H1 (cell line): Measurements from ENCODE around the gene ARHGEF1. TPM values are rescaled to one million over a fixed set of nuclear protein-coding genes. Genes with fewer than 3 reads are reported as not detected.

Experiments
- CTCF ChIA-PET: fragments of 300-600 bp; sonication (Branson Sonifier 250); formaldehyde crosslinking; loops from one replicate; lab custom pipeline; 2021; ENCODE audit not compliant: partially characterized antibody; lab: Charles Lee
- POLR2A ChIA-PET: fragments of 300-600 bp; sonication (Branson Sonifier 250); formaldehyde crosslinking; loops from one replicate; lab custom pipeline; 2021; ENCODE audit warnings: inconsistent platforms; ENCODE audit not compliant: partially characterized antibody; lab: Charles Lee
- DNase-seq, 2 experiments: peaks; one replicate each; pipeline versions ENCODE4 v3.0.0 to v3.0.0-alpha.2; 2010 to 2022; ENCODE audit warnings: low spot score in 2 of 2, low read depth in 1 of 2, mixed read lengths in 1 of 2
- FAIRE-seq: peaks from 2 replicates; lab custom pipeline; 2011; peaks lifted over from hg19 to GRCh38; lab: Jason Lieb, UNC
- H2AFZ ChIP-seq: 2 replicates; pipeline ENCODE4 v1.8.1; 2012; ENCODE audit warnings: low read length, inconsistent platforms
- H2AK5ac ChIP-seq: 2 replicates; pipeline ENCODE4 v1.6.1; 2013; ENCODE audit warnings: low read depth, low read length
- H2BK120ac ChIP-seq: replicated peaks from 2 replicates; pipeline ENCODE3; 2013; ENCODE audit warnings: low read depth, low read length, inconsistent platforms
- H2BK12ac ChIP-seq: 2 replicates; pipeline ENCODE4 v1.6.1; 2013; ENCODE audit warnings: low read depth, low read length
- H2BK15ac ChIP-seq: 2 replicates; pipeline ENCODE4 v1.6.1; 2013; ENCODE audit warnings: low read length
- H2BK20ac ChIP-seq: 2 replicates; pipeline ENCODE4 v1.6.1; 2013; ENCODE audit warnings: low read length
- H2BK5ac ChIP-seq: 2 replicates; pipeline ENCODE4 v1.6.1; 2013; ENCODE audit warnings: low read depth, low read length
- H3K14ac ChIP-seq: 2 replicates; pipeline ENCODE4 v1.6.1; 2013; ENCODE audit warnings: inconsistent platforms; ENCODE audit not compliant: insufficient read length
- H3K18ac ChIP-seq: 2 replicates; pipeline ENCODE4 v1.6.1; 2013; ENCODE audit warnings: low read length; ENCODE audit errors: extremely low read depth
- H3K23ac ChIP-seq: 2 replicates; pipeline ENCODE4 v1.6.1; 2013; ENCODE audit warnings: inconsistent platforms; ENCODE audit not compliant: insufficient read length
- H3K23me2 ChIP-seq: 2 replicates; pipeline ENCODE4 v1.6.1; 2013; ENCODE audit warnings: low read depth, low read length
- H3K27ac ChIP-seq: 2 replicates; pipeline ENCODE4 v1.6.1; 2011; ENCODE audit warnings: low read depth, low read length, inconsistent platforms
- H3K27me3 ChIP-seq, 4 experiments: replicated peaks in 1 of 4; 1 replicate in 1 of 4; 2 replicates in 3 of 4; pipeline versions ENCODE4 v1.6.1 to v1.8.1; 2011 to 2013; ENCODE audit warnings: low read length in 3 of 4, mild to moderate bottlenecking in 3 of 4, inconsistent platforms in 2 of 4, mixed read lengths in 2 of 4, moderate library complexity in 1 of 4; ENCODE audit not compliant: control insufficient read depth in 3 of 4, insufficient read depth in 3 of 4; ENCODE audit errors: extremely low read depth in 1 of 4
- H3K36me3 ChIP-seq, 4 experiments: 2 replicates each; pipeline versions ENCODE4 v1.6.1 to v1.8.1; 2011 to 2013; ENCODE audit warnings: mild to moderate bottlenecking in 4 of 4, low read length in 3 of 4, moderate library complexity in 2 of 4, control low read depth in 1 of 4, inconsistent platforms in 1 of 4; ENCODE audit not compliant: insufficient read depth in 4 of 4, control insufficient read depth in 2 of 4
- H3K4ac ChIP-seq: replicated peaks from 2 replicates; pipeline ENCODE3; 2013; ENCODE audit warnings: low read length, low read depth, mixed read lengths, inconsistent platforms; ENCODE audit not compliant: insufficient read length
- H3K4me1 ChIP-seq, 4 experiments: replicated peaks in 1 of 4; 1 replicate in 1 of 4; 2 replicates in 3 of 4; pipeline versions ENCODE4 v1.6.1 to v1.8.1; 2011 to 2013; ENCODE audit warnings: low read length in 3 of 4, inconsistent platforms in 2 of 4, mixed read lengths in 1 of 4; ENCODE audit not compliant: insufficient read depth in 4 of 4, control insufficient read depth in 3 of 4
- H3K4me2 ChIP-seq, 2 experiments: 2 replicates each; pipeline versions ENCODE4 v1.6.1 to v1.8.1; 2011 to 2013; ENCODE audit warnings: low read depth in 2 of 2, low read length in 2 of 2, control low read depth in 1 of 2, inconsistent platforms in 1 of 2, mild to moderate bottlenecking in 1 of 2; ENCODE audit not compliant: insufficient read depth in 1 of 2
- H3K4me3 ChIP-seq, 4 experiments: fragments of 200-600, 300-600 bp in 1 of 4; sonication (generic), shearing (Covaris generic), sonication (Bioruptor Twin) in 1 of 4; 2 replicates each; pipeline versions ENCODE4 v1.5.1 to v1.8.1; 2011 to 2016; ENCODE audit warnings: low read length in 4 of 4, low read depth in 3 of 4, control low read depth in 2 of 4, inconsistent platforms in 2 of 4, mild to moderate bottlenecking in 2 of 4, mixed read lengths in 1 of 4, moderate library complexity in 1 of 4; ENCODE audit not compliant: insufficient read depth in 2 of 4; ENCODE audit errors: extremely low read depth in 1 of 4
- H3K56ac ChIP-seq: replicated peaks from 2 replicates; pipeline ENCODE3; 2013; ENCODE audit warnings: low read depth, mild to moderate bottlenecking, mixed read lengths, low read length, inconsistent platforms; ENCODE audit not compliant: insufficient read length
- H3K79me1 ChIP-seq: 2 replicates; pipeline ENCODE4 v1.6.1; 2013; ENCODE audit warnings: low read depth, low read length, control low read depth
- H3K79me2 ChIP-seq, 2 experiments: 2 replicates each; pipeline versions ENCODE4 v1.6.1 to v1.8.1; 2012 to 2013; ENCODE audit warnings: low read length in 2 of 2, mild to moderate bottlenecking in 2 of 2, inconsistent platforms in 1 of 2; ENCODE audit not compliant: insufficient read depth in 2 of 2, control insufficient read depth in 1 of 2
- H3K9ac ChIP-seq, 4 experiments: replicated peaks in 1 of 4; 1 replicate in 1 of 4; 2 replicates in 3 of 4; pipeline versions ENCODE4 v1.6.1 to v1.8.1; 2011 to 2013; ENCODE audit warnings: low read depth in 3 of 4, low read length in 3 of 4, control low read depth in 2 of 4, mild to moderate bottlenecking in 2 of 4, moderate library complexity in 2 of 4, inconsistent platforms in 1 of 4; ENCODE audit errors: extremely low read depth in 1 of 4
- H3K9me3 ChIP-seq, 2 experiments: 2 replicates each; pipeline versions ENCODE4 v1.6.1 to v1.8.1; 2012 to 2013; ENCODE audit warnings: mild to moderate bottlenecking in 2 of 2, moderate library complexity in 2 of 2, control low read depth in 1 of 2, inconsistent platforms in 1 of 2, low read depth in 1 of 2, low read length in 1 of 2, mixed read lengths in 1 of 2; ENCODE audit not compliant: insufficient read depth in 2 of 2
- H4K20me1 ChIP-seq, 2 experiments: replicated peaks in 1 of 2; 2 replicates each; pipeline versions ENCODE3 to v1.8.1; 2011 to 2013; ENCODE audit warnings: inconsistent platforms in 2 of 2, low read length in 2 of 2, mild to moderate bottlenecking in 1 of 2; ENCODE audit not compliant: insufficient read depth in 2 of 2, control insufficient read depth in 1 of 2
- H4K5ac ChIP-seq: 2 replicates; pipeline ENCODE4 v1.6.1; 2013; ENCODE audit warnings: low read length, low read depth, mixed read lengths, inconsistent platforms; ENCODE audit not compliant: insufficient read length
- H4K8ac ChIP-seq: 2 replicates; pipeline ENCODE4 v1.8.0; 2013; ENCODE audit warnings: mild to moderate bottlenecking, moderate library complexity, low read length, inconsistent platforms; ENCODE audit not compliant: insufficient read depth; ENCODE audit errors: extremely low read depth
- H4K91ac ChIP-seq: replicated peaks from 2 replicates; pipeline ENCODE3; 2013; ENCODE audit warnings: low read length, mixed read lengths, inconsistent platforms; ENCODE audit not compliant: insufficient read length
- ASH2L ChIP-seq: fragments of 200-600, 300-600 bp; sonication (generic); IDR thresholded peaks from one replicate; pipeline ENCODE4 v1.7.1; 2017; ENCODE audit warnings: low read length
- BRCA1 ChIP-seq: IDR thresholded peaks from 2 replicates; pipeline ENCODE4 v1.6.1; 2012; ENCODE audit warnings: low read depth, low read length, improper control_type of control experiment
- EZH2 ChIP-seq: fragments of 200-600 bp; sonication (generic); IDR thresholded peaks from 2 replicates; pipeline ENCODE4 v1.7.1; 2012; ENCODE audit warnings: low read depth, mild to moderate bottlenecking, moderate library complexity, low read length, inconsistent platforms; ENCODE audit not compliant: severe bottlenecking
- GABPA ChIP-seq: IDR thresholded peaks from 2 replicates; pipeline ENCODE4 v1.6.1; 2011; ENCODE audit warnings: mild to moderate bottlenecking, low read length, moderate library complexity, borderline replicate concordance; ENCODE audit not compliant: insufficient read depth
- GTF2F1 ChIP-seq: IDR thresholded peaks from 2 replicates; pipeline ENCODE4 v1.6.1; 2012; ENCODE audit warnings: low read depth, low read length, improper control_type of control experiment, borderline replicate concordance
- JUN ChIP-seq: IDR thresholded peaks from 2 replicates; pipeline ENCODE4 v1.6.1; 2011; ENCODE audit warnings: low read depth, mild to moderate bottlenecking, improper control_type of control experiment, low read length
- JUND ChIP-seq: IDR thresholded peaks from 2 replicates; pipeline ENCODE4 v1.6.1; 2011; ENCODE audit warnings: mild to moderate bottlenecking, improper control_type of control experiment, low read length
- KDM5A ChIP-seq: fragments of 200-600 bp; IDR thresholded peaks from 2 replicates; pipeline ENCODE4 v1.7.1; 2012; ENCODE audit warnings: mild to moderate bottlenecking, low read length, inconsistent platforms, mixed read lengths
- PHF8 ChIP-seq: fragments of 200-600 bp; sonication (generic); conservative IDR thresholded peaks from 2 replicates; pipeline ENCODE4 v1.7.1; 2012; ENCODE audit warnings: low read depth, mild to moderate bottlenecking, inconsistent platforms, low read length, moderate library complexity
- POU5F1 ChIP-seq: IDR thresholded peaks from 2 replicates; pipeline ENCODE4 v1.6.1; 2011; ENCODE audit warnings: low read depth, mild to moderate bottlenecking, low read length, moderate library complexity
- RNF2 ChIP-seq: fragments of 200-900, 300-1000 bp; sonication (generic); IDR thresholded peaks from 2 replicates; pipeline ENCODE4 v1.7.1; 2016; ENCODE audit warnings: borderline replicate concordance, low read depth, mild to moderate bottlenecking, antibody characterized with exemption, low read length; ENCODE audit not compliant: poor library complexity, severe bottlenecking; ENCODE audit errors: missing control alignments
- SP2 ChIP-seq: IDR thresholded peaks from 2 replicates; pipeline ENCODE4 v1.6.1; 2012; ENCODE audit warnings: mild to moderate bottlenecking, low read length, inconsistent platforms
- SUZ12 ChIP-seq: fragments of 200-600 bp; sonication (generic); IDR thresholded peaks from 2 replicates; pipeline ENCODE4 v1.6.1; 2012; ENCODE audit warnings: mild to moderate bottlenecking, inconsistent platforms, low read length, moderate library complexity, mixed read lengths
- TBP ChIP-seq: IDR thresholded peaks from 2 replicates; pipeline ENCODE4 v1.6.1; 2011; ENCODE audit warnings: low read depth, low read length, improper control_type of control experiment
- WGBS, 2 experiments: shearing (Covaris generic) in 1 of 2; methylation state at CpG; one replicate each; pipeline versions ENCODE4 v1.1.6 to v1.1.7; 2013 to 2015; ENCODE audit warnings: low lambda C conversion rate in 2 of 2, mixed read lengths in 2 of 2, inconsistent platforms in 1 of 2, low coverage in 1 of 2, missing lambda C conversion rate in 1 of 2; ENCODE audit not compliant: insufficient replicate concordance in 2 of 2, insufficient coverage in 1 of 2, insufficient read length in 1 of 2; ENCODE audit errors: extremely low coverage in 1 of 2, missing lambda C conversion rate in 1 of 2; 5-methylcytosine and 5-hydroxymethylcytosine counted together
- polyA plus RNA-seq, 7 experiments: library from polyadenylated mRNA; depleted of rRNA in 3 of 7; stranded (reverse) in 5 of 7; unstranded in 2 of 7; fragments of >200 nt in 5 of 7; fragments of 200-250 nt in 2 of 7; gene quantifications; 1 replicate in 5 of 7; 2 replicates in 1 of 7; 4 replicates in 1 of 7; pipeline versions ENCODE4 v1.2.1 to v1.2.3, GENCODE V29; 2011 to 2013; ENCODE audit warnings: missing spikeins in 2 of 7, mixed read lengths in 2 of 7
- total RNA-seq: library from RNA; stranded (reverse); fragmentation: NEBNext Ultra II Directional; extraction: Animal tissue kit (Norgen Biotek cat#: 25700); gene quantifications from 2 replicates; pipeline ENCODE4 v1.2.1, GENCODE V29; 2021

Gene ARHGEF1
- total and polyA plus RNA-seq, 2 of the 8 experiments (the other 6 are each of a cell fraction or from before 2014, with no cell fraction given), result 23.0 to 49.0 TPM

DNA sequence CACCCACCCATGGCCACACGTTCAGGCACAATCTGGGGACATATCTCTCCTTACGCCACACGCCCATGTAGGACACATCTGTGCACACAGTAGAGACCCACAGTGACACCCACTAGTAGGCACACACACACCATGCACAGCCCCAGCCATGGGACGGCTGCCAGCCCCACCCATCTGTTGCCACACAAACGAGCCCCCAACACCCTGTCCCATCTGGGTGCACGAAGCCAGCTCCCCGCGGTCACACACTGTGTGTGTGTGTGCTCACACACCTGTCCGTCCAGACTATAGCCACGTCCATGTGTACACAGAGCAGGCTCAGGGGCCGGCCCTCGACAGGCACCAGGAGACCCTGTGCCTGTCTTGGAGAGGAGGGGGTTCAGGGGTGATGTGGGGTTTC, 34.7 kb downstream of the ARHGEF1 start:
- Histone ChIP-seq H3K27me3 (peaks cover 59 to 100% (median 97%) of the 10 kb centered on the region in 4 experiments), H2AK5ac (peak overlapping the region; percentile 89; the same call in 1 of the 2 replicates), H3K4me2 (no peak overlapping the region; a peak in 1 of 4 replicates), H3K23me2 (peaks cover 20% of the 10 kb centered on the region), H2BK15ac (no peak overlapping the region; the same call in 1 of the 2 replicates), H3K36me3 (no peaks in the 10 kb centered on the region), H3K79me2 (no peaks in the 10 kb centered on the region), H3K9me3 (no peaks in the 10 kb centered on the region), H3K14ac (no peak overlapping the region), H3K18ac (no peak overlapping the region), H2BK12ac (0 out of 2 replicates have a peak overlapping the region, but pooled peaks have one; percentile 75), H2BK5ac (no peak overlapping the region), H3K4ac (no peak overlapping the region), H4K91ac (no peak overlapping the region), H3K27ac (no peak overlapping the region), H3K9ac (no peak overlapping the region), H4K5ac (no peak overlapping the region), H4K20me1 (peaks cover 4 to 46% of the 10 kb centered on the region in 2 experiments), H2BK20ac (peak overlapping the region; percentile 72; the same call in 1 of the 2 replicates), H2AFZ (no peak overlapping the region), H4K8ac (no peak overlapping the region), H3K23ac (no peak overlapping the region), H3K4me3 (no peak overlapping the region), H3K79me1 (no peaks in the 10 kb centered on the region; the same call in 1 of the 2 replicates), H3K4me1 (peaks cover 0 to 24% (median 12%) of the 10 kb centered on the region in 4 experiments; a peak in 6 of 7 replicates), H2BK120ac (no peak overlapping the region), H3K56ac (no peak overlapping the region)
- FAIRE-seq (no peak), DNase-seq (no peak)
- 74% methylated on average over 10 of the region's 12 CpGs; no CpG with 5 or more reads in 1 of the 2 experiments for WGBS, 2 experiments
- CTCF ChIA-PET, result interaction anchor here (1.1 to 1.6 kb wide), 2 partner anchors 14 to 53 kb away, joined by 3 to 5 read pairs; no protein-coding TSS in a partner anchor
- POLR2A ChIA-PET, result interaction anchor here (0.6 kb wide), 1 partner anchor 11 kb away, joined by 3 read pairs; the partner anchor contains the start of gene ERFL
- TF ChIP-seq GABPA (no peak), GTF2F1 (no peak), BRCA1 (no peak), ASH2L (no peak), EZH2 (no peak), SP2 (no peak), JUN (no peak), TBP (no peak), PHF8 (no peak), POU5F1 (no peak), JUND (no peak), KDM5A (no peak), RNF2 (no peak), SUZ12 (no peak)
